ENCODE data around the gene SRGN. TPM values are rescaled to one million over a fixed set of nuclear protein-coding genes. Genes with fewer than 3 reads are reported as not detected.

The SRGN gene
- total RNA-seq, 1 experiment from 2014 or later, result 8.5 TPM

GRCh38 chr10:69142983-69143382 lies 55.1 kb downstream of the SRGN start:
- Histone ChIP-seq H3K4me1 (ENCODE audit: control insufficient read depth, insufficient read depth, low read length) (no peaks in the 10 kb centered on the region), H3K27me3 (ENCODE audit: control insufficient read depth, insufficient read depth, low read length) (no peaks in the 10 kb centered on the region), H3K9me3 (ENCODE audit: control insufficient read depth, insufficient read depth, low read depth, low read length) (no peaks in the 10 kb centered on the region), H3K36me3 (ENCODE audit: control insufficient read depth, insufficient read depth, low read length) (no peaks in the 10 kb centered on the region; the same call in 1 of the 2 replicates), H3K27ac (ENCODE audit: low read length) (no peak overlapping the region), H3K4me3 (ENCODE audit: low read depth in 2 of 2, low read length in 2 of 2) (no peak overlapping the region)
- intact Hi-C loops (cut with micrococcal nuclease; ENCODE audit: unreplicated experiment), result no loop called here
- BruUV-seq (replicated peaks), result no TSS peak
- DNase-seq (ENCODE audit: low read depth, low spot score) (no peak), ATAC-seq (no peak)
- CTCF ChIA-PET, result no interaction called here
- TF ChIP-seq POLR2AphosphoS5 (IDR thresholded peaks at IDR 0.05; ENCODE audit: low read depth, low read length), result no peak
- TF ChIP-seq CTCF (IDR thresholded peaks at IDR 0.05), result no peak
- no peak for TF ChIP-seq REST (IDR thresholded peaks at IDR 0.05; ENCODE audit: insufficient read depth in 1 of 2, low read depth in 2 of 2, low read length in 1 of 2)
- no peak for TF ChIP-seq TCF7L2 (IDR thresholded peaks at IDR 0.05; ENCODE audit: low read depth, low read length)
- no peak for TF ChIP-seq SIN3A (IDR thresholded peaks at IDR 0.05; ENCODE audit: borderline replicate concordance, insufficient read depth, low read depth, low read length)
- POLR2A ChIA-PET, result no interaction called here
- in situ Hi-C loops (cut with HindIII; ENCODE audit: low pct_unique_long_range_greater_than_20kb, low sequenced_read_pairs), result no loop called here

- Histone ChIP-seq H3K27ac (ENCODE audit: low read length) (no peak overlapping the region), H3K4me1 (ENCODE audit: control insufficient read depth, insufficient read depth, low read length) (no peaks in the 10 kb centered on the region), H3K36me3 (ENCODE audit: control insufficient read depth, insufficient read depth, low read length) (no peaks in the 10 kb centered on the region), H3K27me3 (ENCODE audit: control insufficient read depth, insufficient read depth, low read length) (no peaks in the 10 kb centered on the region), H3K9me3 (ENCODE audit: control insufficient read depth, insufficient read depth, low read depth, low read length) (no peaks in the 10 kb centered on the region), H3K4me3 (ENCODE audit: low read depth in 2 of 2, low read length in 2 of 2) (no peak overlapping the region)
- ATAC-seq (no peak), DNase-seq (ENCODE audit: low read depth, low spot score) (no peak)
- intact Hi-C loops (cut with micrococcal nuclease; ENCODE audit: unreplicated experiment) (no loop called here), in situ Hi-C loops (cut with HindIII; ENCODE audit: low pct_unique_long_range_greater_than_20kb, low sequenced_read_pairs) (no loop called here)
- POLR2A ChIA-PET, result no interaction called here
- TF ChIP-seq REST (IDR thresholded peaks at IDR 0.05; ENCODE audit: insufficient read depth in 1 of 2, low read depth in 2 of 2, low read length in 1 of 2), result no peak
- no peak for TF ChIP-seq TCF7L2 (IDR thresholded peaks at IDR 0.05; ENCODE audit: low read depth, low read length)
- TF ChIP-seq POLR2AphosphoS5 (IDR thresholded peaks at IDR 0.05; ENCODE audit: low read depth, low read length), result no peak
- TF ChIP-seq CTCF (IDR thresholded peaks at IDR 0.05), result no peak
- no peak for TF ChIP-seq SIN3A (IDR thresholded peaks at IDR 0.05; ENCODE audit: borderline replicate concordance, insufficient read depth, low read depth, low read length)
- no TSS peak for BruUV-seq (replicated peaks)
- CTCF ChIA-PET, result no interaction called here
Observed at GRCh38 chr10:69145329-69145728, 57.4 kb downstream of the SRGN start.
